Umbilical cord (tissue), 2 donors: ENCODE results near the gene WASF1. TPM values are rescaled to one million over a fixed set of nuclear protein-coding genes. Genes with fewer than 3 reads are reported as not detected.
A peak's percentile ranks its signal among the peaks of the same experiment; 100 is the strongest.
"Not testable (repeated sequence)": the region's sequence is repeated elsewhere in the genome, so short reads cannot be mapped to it uniquely, and the experiment has no call there.

ENCODE experiments used
- DNase-seq: peaks from one replicate; pipeline ENCODE4 v3.0.0-alpha.2; 2015; ENCODE audit warnings: low spot score
- total RNA-seq: library from RNA; depleted of rRNA; stranded (reverse); fragments of >200 nt; gene quantifications from one replicate; pipeline ENCODE4 v1.2.3, GENCODE V29; 2014; ENCODE audit warnings: low replicate concordance; ENCODE audit not compliant: insufficient read depth

WASF1 gene
- total RNA-seq, 1 donor from 2014 or later, result 4.8 TPM

- no peak for DNase-seq
These were observed 5.9 kb downstream of the WASF1 start for GRCh38 chr6:110173506-110174132.

- no peak for DNase-seq
These were observed 9.4 kb downstream of the WASF1 start for GRCh38 chr6:110170081-110170480.

DNA sequence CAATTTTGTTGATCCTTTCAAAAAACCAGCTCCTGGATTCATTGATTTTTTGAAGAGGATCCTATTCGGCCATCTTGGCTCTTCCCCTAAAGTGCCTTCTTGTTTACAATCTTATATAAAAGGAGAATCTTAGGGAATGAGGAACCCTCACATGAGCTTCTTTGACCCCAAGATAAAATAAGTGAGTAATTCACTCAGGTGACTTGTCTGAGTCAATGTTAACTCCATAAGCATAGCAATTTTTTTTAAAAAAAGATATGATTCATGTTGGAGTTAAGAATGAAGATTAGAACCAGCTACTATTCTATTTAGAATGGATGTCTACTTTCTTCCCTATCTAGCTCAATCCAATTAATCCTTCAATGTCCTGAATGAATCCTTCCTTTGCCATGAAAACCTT lies 21.0 kb downstream of the WASF1 start:
- no peak for DNase-seq

DNA sequence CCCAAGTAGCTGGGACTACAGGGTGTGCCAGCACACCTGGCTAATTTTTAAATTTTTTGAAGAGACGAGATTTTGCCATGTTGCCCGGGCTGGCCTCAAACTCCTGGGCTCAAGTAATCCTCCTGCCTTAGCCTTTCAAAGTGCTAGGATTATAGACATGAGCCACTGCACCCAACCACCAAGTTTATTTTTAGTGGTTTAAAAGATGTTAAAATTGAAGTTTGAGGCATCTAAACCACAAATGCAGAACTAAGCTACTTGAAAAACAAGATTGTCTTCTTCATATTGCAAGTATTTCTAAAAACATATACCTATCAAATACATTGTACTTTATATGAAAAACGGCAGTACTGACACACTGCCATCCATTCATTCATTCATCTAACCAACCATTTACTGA lies 31.6 kb downstream of the WASF1 start:
- DNase-seq, result no peak

GRCh38 chr6:110140650-110141049 lies 38.8 kb downstream of the WASF1 start:
- no peak for DNase-seq

DNA sequence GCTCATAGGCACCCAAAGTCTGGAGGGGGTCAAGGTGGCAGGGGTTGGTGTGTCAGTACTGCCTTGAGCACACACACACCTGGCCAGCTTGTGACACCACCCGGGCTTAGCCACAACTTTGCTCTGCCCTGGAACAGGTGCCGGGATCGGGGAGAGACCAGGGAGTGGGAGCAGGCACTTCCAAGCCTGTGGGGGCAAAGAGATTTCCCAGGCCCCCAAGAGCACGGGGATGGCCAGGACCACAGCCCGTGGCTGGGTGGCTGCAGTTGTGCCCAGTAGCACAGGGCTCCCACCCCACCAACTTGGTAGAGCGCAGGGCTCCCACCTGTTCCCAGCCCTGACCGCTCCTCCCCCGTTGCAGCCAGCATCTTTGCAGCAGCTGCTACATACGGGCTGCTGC lies 40.4 kb downstream of the WASF1 start:
- DNase-seq, result no peak

DNA sequence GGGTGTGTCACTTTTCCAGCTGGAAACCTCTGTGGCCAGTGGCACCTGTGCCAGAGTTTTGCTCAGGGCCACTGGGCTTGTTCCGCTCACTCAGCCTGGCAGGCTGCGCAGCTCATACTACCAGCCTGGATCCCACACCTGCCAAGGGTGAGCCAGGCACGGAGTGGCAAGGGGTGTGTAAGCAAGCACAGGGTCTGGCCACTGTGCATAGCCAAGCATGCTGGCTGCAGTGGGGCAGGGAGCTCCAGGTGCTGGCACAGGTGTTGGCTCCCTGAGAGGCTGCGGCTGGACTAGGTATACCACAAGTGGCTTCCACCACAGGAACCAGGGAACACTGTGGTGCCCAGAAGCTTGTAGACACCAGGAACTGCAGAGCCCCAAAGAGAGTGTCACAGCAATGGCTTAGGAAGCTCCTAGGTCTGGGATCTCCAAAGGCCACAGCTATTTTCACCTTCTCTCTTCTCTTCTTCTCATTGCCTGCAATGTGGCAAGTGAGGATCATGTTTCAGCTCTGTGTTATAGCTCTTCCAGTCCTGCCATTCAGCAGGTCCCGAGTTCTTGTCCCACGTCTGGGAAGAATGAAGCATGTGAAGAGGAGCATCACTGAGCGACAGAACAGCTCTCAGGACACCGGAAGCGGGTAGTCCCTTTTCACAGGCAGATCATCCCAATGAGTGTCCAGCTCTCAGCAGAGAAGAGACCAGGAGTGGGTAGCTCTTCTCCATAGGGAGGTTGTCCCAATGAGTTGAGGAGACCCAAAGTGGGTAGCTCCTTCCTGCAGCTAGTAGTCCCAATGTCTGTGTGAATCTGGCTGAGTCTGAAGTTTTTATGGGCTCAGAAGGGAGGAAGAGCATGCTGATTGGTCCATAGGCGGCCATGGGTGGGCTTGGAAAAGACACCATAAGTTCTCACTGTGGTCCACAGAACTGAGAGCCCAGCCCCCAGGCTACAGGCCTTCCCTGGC lies 41.3 kb downstream of the WASF1 start:
- DNase-seq, result no peak

GRCh38 chr6:110130362-110130761 lies 49.1 kb downstream of the WASF1 start:
- no peak for DNase-seq

- no peak for DNase-seq
These were observed 51.1 kb downstream of the WASF1 start for GRCh38 chr6:110128418-110128817.

DNA sequence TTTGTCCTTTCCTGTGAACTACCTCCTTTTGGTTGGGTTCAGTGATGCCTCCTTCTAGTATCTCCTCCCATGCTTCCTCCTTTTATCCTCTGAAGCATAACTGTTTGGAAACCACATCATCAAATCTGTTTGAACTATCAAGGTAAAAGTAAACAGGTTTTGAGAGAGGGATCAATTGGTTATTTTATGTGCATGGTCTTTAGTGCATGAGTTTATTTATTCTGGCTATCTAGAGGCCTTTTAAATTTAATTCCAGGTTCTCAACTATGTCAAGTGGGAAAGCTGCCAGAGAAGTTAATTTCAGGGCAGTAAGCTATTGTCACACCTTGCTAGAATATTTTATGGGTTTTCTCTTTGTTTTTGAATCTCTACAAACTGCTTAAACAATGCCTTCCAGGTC lies 54.1 kb downstream of the WASF1 start:
- DNase-seq, result no peak

- DNase-seq, result not testable (repeated sequence)
These were observed 57.8 kb downstream of the WASF1 start for GRCh38 chr6:110121655-110122054.

DNA sequence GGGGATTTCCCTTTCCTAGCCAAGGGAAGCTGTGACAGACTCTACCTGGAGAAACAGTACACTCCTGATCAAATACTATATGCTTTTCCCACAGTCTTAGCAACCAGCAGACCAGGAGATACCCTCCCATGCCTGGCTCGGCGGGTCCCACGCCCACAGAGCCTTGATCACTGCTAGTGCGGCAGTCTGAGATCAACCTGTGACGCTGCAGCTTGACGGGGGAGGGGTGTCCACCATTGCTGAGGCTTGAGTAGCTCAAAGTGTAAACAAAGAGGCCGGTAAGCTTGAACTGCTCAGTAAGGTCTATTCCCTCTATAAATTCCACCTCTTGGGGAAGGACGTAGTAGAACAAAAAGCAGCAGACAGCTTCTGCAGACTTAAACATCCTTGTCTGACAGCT lies 63.2 kb downstream of the WASF1 start:
- DNase-seq, result no peak

- DNase-seq, result no peak
These were observed 65.5 kb downstream of the WASF1 start for GRCh38 chr6:110114004-110114403.

DNA sequence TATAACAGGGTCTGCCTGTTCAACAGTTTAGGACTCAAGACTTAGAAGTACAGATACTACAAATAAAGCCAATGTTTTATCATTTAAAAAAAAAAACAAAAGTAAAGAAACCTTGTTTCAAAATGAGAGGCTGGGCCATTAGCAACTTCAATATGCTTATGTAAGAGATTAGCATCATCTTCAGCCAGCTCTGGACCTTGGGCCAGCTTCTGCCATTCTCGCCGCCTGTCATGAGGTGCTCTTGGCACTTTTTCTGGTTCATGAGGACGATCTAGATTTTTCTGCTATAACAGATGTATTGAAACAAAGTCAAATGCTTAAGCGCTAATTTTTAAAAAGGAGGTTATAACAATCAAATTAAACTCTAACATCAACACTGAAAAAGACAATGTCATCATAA lies 74.2 kb downstream of the WASF1 start:
- DNase-seq, result no peak

DNA sequence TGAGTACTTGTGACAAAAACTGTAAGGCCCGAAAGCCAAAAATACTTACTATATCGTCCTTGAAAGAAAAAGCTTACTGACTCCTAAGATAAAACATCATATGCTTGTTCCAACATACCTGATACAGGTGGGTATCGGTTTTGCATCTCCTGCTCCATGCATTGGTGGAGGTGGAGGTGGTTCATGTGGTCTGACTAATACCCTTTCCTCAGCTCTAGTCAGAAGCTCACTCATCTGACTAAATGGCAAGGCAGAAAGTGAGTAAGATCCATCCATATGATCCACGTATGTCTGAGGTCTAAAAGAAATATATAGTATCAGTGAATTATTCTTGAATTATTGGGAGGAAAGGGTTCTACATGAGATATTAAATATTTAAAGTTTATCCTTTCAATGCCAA lies 76.2 kb downstream of the WASF1 start:
- DNase-seq, result no peak

- DNase-seq, result no peak
These were observed 77.1 kb downstream of the WASF1 start for GRCh38 chr6:110102411-110102810.

- DNase-seq, result no peak
These were observed 77.6 kb downstream of the WASF1 start for GRCh38 chr6:110101885-110102284.

DNA sequence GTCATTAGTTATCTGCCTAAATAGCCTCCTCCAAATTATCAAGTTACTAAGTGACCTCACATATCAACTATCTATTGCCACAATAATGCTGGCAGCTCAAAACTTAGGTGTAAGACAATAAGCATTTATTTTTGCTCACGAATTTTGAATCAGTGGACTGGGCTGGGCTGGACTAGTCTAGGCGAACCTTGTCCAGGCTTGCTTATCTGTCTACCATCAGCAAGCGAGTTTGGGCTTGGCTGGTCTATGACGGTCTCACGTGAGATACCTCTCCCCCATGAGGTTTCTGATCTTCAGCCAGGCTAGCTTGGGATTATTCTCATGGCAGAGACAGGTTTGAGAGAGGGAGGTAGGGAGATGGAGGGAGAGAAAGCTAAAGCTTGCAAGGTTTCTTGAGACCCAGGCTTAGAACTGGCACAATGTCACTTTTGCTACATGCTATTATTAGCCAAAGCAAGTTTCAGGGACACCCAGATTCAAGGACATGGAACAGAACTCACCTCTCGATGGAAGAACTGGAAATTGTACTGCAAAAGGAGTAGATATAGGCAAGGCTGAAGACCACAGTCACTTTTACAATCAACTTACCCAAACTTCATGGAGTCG lies 80.9 kb downstream of the WASF1 start:
- DNase-seq, result peak; percentile 64

- DNase-seq, result no peak
These were observed 82.0 kb downstream of the WASF1 start for GRCh38 chr6:110097443-110097842.

DNA sequence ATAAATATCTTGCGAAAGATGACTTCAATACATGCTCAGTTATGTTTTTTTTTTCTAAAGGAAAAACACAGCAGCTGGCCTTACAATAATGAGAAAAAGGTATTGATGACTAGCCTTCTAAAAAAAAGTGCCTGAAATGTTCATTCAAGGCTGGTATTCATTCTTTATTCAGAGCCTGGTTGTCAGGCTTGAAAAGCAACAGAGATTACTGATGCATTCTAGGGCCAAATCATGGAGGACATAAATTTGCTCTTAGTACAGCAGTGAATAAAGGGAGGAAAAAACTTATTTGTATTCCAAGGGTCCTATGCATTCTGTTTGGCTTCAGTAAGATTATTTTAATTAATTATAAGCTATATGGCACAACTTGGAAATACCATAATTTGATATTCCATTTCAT lies 83.5 kb downstream of the WASF1 start:
- DNase-seq, result no peak

GRCh38 chr6:110095101-110095500 lies 84.4 kb downstream of the WASF1 start:
- DNase-seq, result no peak

DNA sequence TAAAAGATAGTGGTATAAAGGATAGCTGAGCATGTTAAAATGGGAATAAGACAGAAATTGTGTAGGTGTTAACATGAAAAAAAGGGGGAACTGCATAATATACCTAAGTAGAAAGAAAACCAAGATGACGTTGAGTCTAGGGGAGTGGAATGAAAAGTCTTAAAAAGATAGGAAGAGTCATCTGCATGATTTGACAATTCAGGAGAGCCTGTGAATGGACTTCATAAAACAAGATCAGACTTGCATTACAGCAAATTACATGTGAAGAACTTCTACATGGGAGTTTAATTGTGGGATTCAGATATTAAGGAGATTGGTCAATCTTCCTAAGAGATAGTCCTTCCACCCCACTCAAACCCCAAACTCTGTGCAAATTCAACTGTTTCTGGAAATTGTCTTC lies 85.5 kb downstream of the WASF1 start:
- no peak for DNase-seq

DNA sequence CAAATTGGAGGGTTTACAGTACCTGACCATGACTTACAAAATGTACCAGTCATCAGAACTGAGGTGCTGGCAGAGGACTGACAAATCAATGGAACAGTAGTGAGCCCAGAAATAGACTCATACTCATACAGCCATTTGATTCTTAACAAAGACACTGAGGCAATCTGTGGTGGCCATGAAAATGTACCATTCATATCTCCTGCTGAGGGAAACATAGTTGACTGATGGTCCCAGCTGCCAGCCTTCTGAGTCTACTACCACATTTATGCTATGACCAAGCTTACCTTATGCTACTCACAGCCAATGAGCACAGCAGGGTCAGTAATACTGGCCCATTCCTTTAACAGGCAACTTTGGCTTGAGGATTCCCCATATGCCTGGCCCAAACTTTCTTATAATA lies 88.6 kb downstream of the WASF1 start:
- DNase-seq, result no peak
